H9 (cell line): ENCODE measurements around the gene MRPS10. TPM values are rescaled to one million over a fixed set of nuclear protein-coding genes. Genes with fewer than 3 reads are reported as not detected.

ENCODE experiments used
- DNase-seq: peaks from one replicate; pipeline ENCODE4 v3.0.0-alpha.2; 2017
- H2AFZ ChIP-seq: one replicate; pipeline ENCODE4 v1.6.1; 2013; ENCODE audit warnings: mild to moderate bottlenecking, low read length, control low read depth, moderate library complexity
- H2AK5ac ChIP-seq: 2 replicates; pipeline ENCODE4 v1.6.1; 2013; ENCODE audit warnings: low read length, control low read depth, mixed read lengths; ENCODE audit not compliant: insufficient read length
- H2BK120ac ChIP-seq: one replicate; pipeline ENCODE4 v1.6.1; 2013; ENCODE audit warnings: low read depth, mild to moderate bottlenecking, low read length, control low read depth, inconsistent platforms; ENCODE audit not compliant: poor library complexity, severe bottlenecking
- H2BK12ac ChIP-seq: 2 replicates; pipeline ENCODE4 v1.6.1; 2013; ENCODE audit warnings: low read length, control low read depth, mixed read lengths, low read depth; ENCODE audit not compliant: insufficient read length
- H2BK15ac ChIP-seq: 2 replicates; pipeline ENCODE4 v1.6.1; 2013; ENCODE audit warnings: low read depth, low read length, control low read depth
- H2BK20ac ChIP-seq: one replicate; pipeline ENCODE4 v1.6.1; 2013; ENCODE audit warnings: low read depth, mild to moderate bottlenecking, low read length, control low read depth, inconsistent platforms; ENCODE audit not compliant: poor library complexity, severe bottlenecking
- H2BK5ac ChIP-seq: 2 replicates; pipeline ENCODE4 v1.6.1; 2013; ENCODE audit warnings: low read length, control low read depth, mixed read lengths; ENCODE audit not compliant: insufficient read length
- H3K14ac ChIP-seq: 2 replicates; pipeline ENCODE4 v1.6.1; 2013; ENCODE audit warnings: low read length, control low read depth; ENCODE audit not compliant: insufficient read depth
- H3K18ac ChIP-seq: 2 replicates; pipeline ENCODE4 v1.6.1; 2013; ENCODE audit warnings: low read depth, mild to moderate bottlenecking, mixed read lengths, low read length, control low read depth; ENCODE audit not compliant: insufficient read length
- H3K23ac ChIP-seq: 2 replicates; pipeline ENCODE4 v1.6.1; 2013; ENCODE audit warnings: low read length, control low read depth, mixed read lengths, low read depth; ENCODE audit not compliant: insufficient read length
- H3K23me2 ChIP-seq: 2 replicates; pipeline ENCODE4 v1.6.1; 2013; ENCODE audit warnings: low read depth, mild to moderate bottlenecking, mixed read lengths, low read length, control low read depth; ENCODE audit not compliant: insufficient read length, poor library complexity, severe bottlenecking
- H3K27ac ChIP-seq: 2 replicates; pipeline ENCODE4 v1.5.1; 2013; ENCODE audit warnings: low read length, control low read depth, mixed read lengths, low read depth; ENCODE audit not compliant: insufficient read length
- H3K27me3 ChIP-seq: 2 replicates; pipeline ENCODE4 v1.6.1; 2013; ENCODE audit warnings: low read length, control low read depth, inconsistent platforms; ENCODE audit not compliant: insufficient read depth
- H3K4ac ChIP-seq: 2 replicates; pipeline ENCODE4 v1.6.1; 2013; ENCODE audit warnings: low read depth, mild to moderate bottlenecking, control low read depth, inconsistent platforms, low read length, moderate library complexity
- H3K4me1 ChIP-seq: 2 replicates; pipeline ENCODE4 v1.6.1; 2013; ENCODE audit warnings: low read length, control low read depth, inconsistent platforms; ENCODE audit not compliant: insufficient read depth
- H3K4me2 ChIP-seq: 2 replicates; pipeline ENCODE4 v1.6.1; 2013; ENCODE audit warnings: low read length, control low read depth, mixed read lengths; ENCODE audit not compliant: insufficient read length, insufficient read depth
- H3K56ac ChIP-seq: 2 replicates; pipeline ENCODE4 v1.6.1; 2013; ENCODE audit warnings: low read depth, mild to moderate bottlenecking, mixed read lengths, low read length, control low read depth; ENCODE audit not compliant: insufficient read length
- H3K79me1 ChIP-seq: 2 replicates; pipeline ENCODE4 v1.6.1; 2013; ENCODE audit warnings: low read depth, mild to moderate bottlenecking, moderate library complexity, low read length, control low read depth, inconsistent platforms; ENCODE audit not compliant: insufficient read depth, poor library complexity, severe bottlenecking
- H3K79me2 ChIP-seq: 2 replicates; pipeline ENCODE4 v1.6.1; 2013; ENCODE audit warnings: low read length, control low read depth, inconsistent platforms; ENCODE audit not compliant: insufficient read depth
- H3K9ac ChIP-seq: 2 replicates; pipeline ENCODE4 v1.6.1; 2013; ENCODE audit warnings: low read length, control low read depth, mixed read lengths; ENCODE audit not compliant: insufficient read length; ENCODE audit errors: extremely low read depth
- H3K9me3 ChIP-seq: one replicate; pipeline ENCODE4 v1.6.1; 2013; ENCODE audit warnings: low read depth, low read length, inconsistent platforms; ENCODE audit not compliant: control insufficient read depth
- H3T11ph ChIP-seq: one replicate; pipeline ENCODE4 v1.6.1; 2013; ENCODE audit warnings: mild to moderate bottlenecking, low read length, control low read depth, inconsistent platforms
- H4K20me1 ChIP-seq: one replicate; pipeline ENCODE4 v1.6.1; 2013; ENCODE audit not compliant: control insufficient read depth, insufficient read length, insufficient read depth
- H4K5ac ChIP-seq: 2 replicates; pipeline ENCODE4 v1.6.1; 2013; ENCODE audit warnings: low read depth, mild to moderate bottlenecking, mixed read lengths, low read length, control low read depth; ENCODE audit not compliant: insufficient read length
- H4K8ac ChIP-seq: replicated peaks from 2 replicates; pipeline ENCODE4 v1.6.1; 2013; ENCODE audit warnings: low read length, control low read depth, mixed read lengths, low read depth; ENCODE audit not compliant: insufficient read length
- H4K91ac ChIP-seq: 2 replicates; pipeline ENCODE4 v1.6.1; 2013; ENCODE audit warnings: low read depth, mild to moderate bottlenecking, moderate library complexity, mixed read lengths, low read length, control low read depth; ENCODE audit not compliant: insufficient read length
- H3K27ac Mint-ChIP-seq, 3 experiments: 2 replicates in 2 of 3; 3 replicates in 1 of 3; pipeline ENCODE4 v1.8.0; 2020 to 2021; ENCODE audit warnings: mixed read lengths in 3 of 3, mild to moderate bottlenecking in 1 of 3, moderate library complexity in 1 of 3
- H3K27me3 Mint-ChIP-seq: 2 replicates; pipeline ENCODE4 v1.8.0; 2021; ENCODE audit warnings: low read depth, mild to moderate bottlenecking, moderate library complexity, mixed read lengths
- H3K36me3 Mint-ChIP-seq, 3 experiments: 2 replicates in 2 of 3; 3 replicates in 1 of 3; pipeline ENCODE4 v1.8.0; 2020 to 2021; ENCODE audit warnings: low read depth in 3 of 3, mixed read lengths in 3 of 3; ENCODE audit not compliant: insufficient read depth in 1 of 3
- H3K4me1 Mint-ChIP-seq, 2 experiments: 2 replicates each; pipeline ENCODE4 v1.8.0; 2020; ENCODE audit warnings: mixed read lengths in 2 of 2
- H3K4me3 Mint-ChIP-seq, 2 experiments: 2 replicates in 1 of 2; 3 replicates in 1 of 2; pipeline ENCODE4 v1.8.0; 2020 to 2021; ENCODE audit warnings: mild to moderate bottlenecking in 2 of 2, mixed read lengths in 2 of 2, moderate library complexity in 1 of 2
- H3K9me3 Mint-ChIP-seq, 2 experiments: 2 replicates in 1 of 2; 3 replicates in 1 of 2; pipeline ENCODE4 v1.8.0; 2020; ENCODE audit warnings: mild to moderate bottlenecking in 2 of 2, mixed read lengths in 2 of 2, moderate library complexity in 1 of 2
- WGBS: extraction: QIAGEN DNeasy Blood & Tissue Kit; methylation state at CpG from one replicate; pipeline ENCODE4 v1.1.7; 2013; ENCODE audit warnings: missing lambda C conversion rate, low lambda C conversion rate, mixed read lengths; ENCODE audit not compliant: insufficient read length; ENCODE audit errors: extremely low coverage; 5-methylcytosine and 5-hydroxymethylcytosine counted together
- total RNA-seq: library from RNA; stranded (reverse); gene quantifications from 2 replicates; pipeline ENCODE4 v1.2.1, GENCODE V29; 2021
- TF ChIP-seq, protein P1 (sequence below): fragments of 200-600 bp; sonication (generic); conservative IDR thresholded peaks from 3 replicates; pipeline ENCODE4 v1.8.0; 2021; ENCODE audit warnings: antibody characterized with exemption, mild to moderate bottlenecking

MRPS10 gene
- total RNA-seq, 1 experiment from 2014 or later: 33.9 TPM

DNA sequence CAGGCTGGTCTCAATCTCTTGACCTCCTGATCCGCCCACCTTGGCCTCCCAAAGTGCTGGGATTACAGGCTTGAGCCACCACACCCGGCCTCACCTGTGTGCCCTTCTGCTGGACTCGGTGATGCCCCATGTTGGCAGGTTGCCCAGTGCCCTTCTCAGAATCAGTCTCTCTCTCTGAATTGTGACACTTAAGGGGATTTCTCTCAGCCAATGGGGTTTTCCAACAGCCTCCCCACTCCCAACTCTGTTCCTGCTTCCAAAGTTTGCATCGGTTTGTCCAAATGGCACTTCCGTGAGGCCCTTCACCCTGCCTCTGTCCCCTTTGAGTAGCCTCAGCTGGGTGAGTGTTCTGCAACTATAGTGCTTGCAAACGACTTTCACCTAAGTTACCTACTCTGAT lies 3.1 kb upstream of the MRPS10 start:
- Histone ChIP-seq H2AK5ac (no peak overlapping the region), H3K79me1 (no peaks in the 10 kb centered on the region), H2BK5ac (no peak overlapping the region), H3K27ac (no peak overlapping the region), H3T11ph (no peak overlapping the region), H3K4me2 (no peak overlapping the region), H4K5ac (no peak overlapping the region), H3K23ac (no peak overlapping the region), H3K56ac (no peak overlapping the region), H2AFZ (no peak overlapping the region), H3K23me2 (no peaks in the 10 kb centered on the region), H3K9ac (no peak overlapping the region), H4K91ac (no peak overlapping the region), H3K4me1 (no peaks in the 10 kb centered on the region), H3K4ac (no peak overlapping the region), H3K9me3 (no peaks in the 10 kb centered on the region), H4K8ac (no peak overlapping the region), H2BK20ac (no peak overlapping the region), H2BK120ac (no peak overlapping the region), H2BK15ac (no peak overlapping the region), H3K14ac (no peak overlapping the region), H4K20me1 (no peaks in the 10 kb centered on the region), H3K18ac (no peak overlapping the region), H2BK12ac (no peak overlapping the region), H3K79me2 (no peaks in the 10 kb centered on the region), H3K27me3 (no peaks in the 10 kb centered on the region)
- no peak overlapping the region for H3K27ac Mint-ChIP-seq
- H3K4me1 Mint-ChIP-seq: peaks cover 4 to 11% of the 10 kb centered on the region in 2 experiments
- no peak for DNase-seq
- TF ChIP-seq, protein P1, sequence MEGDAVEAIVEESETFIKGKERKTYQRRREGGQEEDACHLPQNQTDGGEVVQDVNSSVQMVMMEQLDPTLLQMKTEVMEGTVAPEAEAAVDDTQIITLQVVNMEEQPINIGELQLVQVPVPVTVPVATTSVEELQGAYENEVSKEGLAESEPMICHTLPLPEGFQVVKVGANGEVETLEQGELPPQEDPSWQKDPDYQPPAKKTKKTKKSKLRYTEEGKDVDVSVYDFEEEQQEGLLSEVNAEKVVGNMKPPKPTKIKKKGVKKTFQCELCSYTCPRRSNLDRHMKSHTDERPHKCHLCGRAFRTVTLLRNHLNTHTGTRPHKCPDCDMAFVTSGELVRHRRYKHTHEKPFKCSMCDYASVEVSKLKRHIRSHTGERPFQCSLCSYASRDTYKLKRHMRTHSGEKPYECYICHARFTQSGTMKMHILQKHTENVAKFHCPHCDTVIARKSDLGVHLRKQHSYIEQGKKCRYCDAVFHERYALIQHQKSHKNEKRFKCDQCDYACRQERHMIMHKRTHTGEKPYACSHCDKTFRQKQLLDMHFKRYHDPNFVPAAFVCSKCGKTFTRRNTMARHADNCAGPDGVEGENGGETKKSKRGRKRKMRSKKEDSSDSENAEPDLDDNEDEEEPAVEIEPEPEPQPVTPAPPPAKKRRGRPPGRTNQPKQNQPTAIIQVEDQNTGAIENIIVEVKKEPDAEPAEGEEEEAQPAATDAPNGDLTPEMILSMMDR: no peak
- H3K9me3 Mint-ChIP-seq: no peaks in the 10 kb centered on the region
- no peak overlapping the region for H3K4me3 Mint-ChIP-seq
- no peaks in the 10 kb centered on the region; the same call in 1 of the 2 replicates for H3K27me3 Mint-ChIP-seq
- no CpG with 5 or more reads among the region's 6 CpGs for WGBS
- peaks cover 0 to 7% (median 4%) of the 10 kb centered on the region in 3 experiments; a peak in 3 of 7 replicates for H3K36me3 Mint-ChIP-seq
